HEK293 (cell line): ENCODE results near the gene SLC35G3.

ENCODE experiments used
- CTCF ChIA-PET: fragments of 350-600 bp; formaldehyde crosslinking; extraction: SDS; loops from one replicate; lab custom pipeline; 2021; ENCODE audit warnings: antibody characterized with exemption; lab: Yijun Ruan, JAX
- POLR2A ChIA-PET: fragments of 300-600 bp; formaldehyde crosslinking; extraction: SDS; loops from one replicate; lab custom pipeline; 2020; ENCODE audit warnings: antibody characterized with exemption, inconsistent platforms; lab: Yijun Ruan, JAX
- H3K27ac ChIP-seq: fragments of 200-500 bp; sonication (Bioruptor generic); 2 replicates; pipeline ENCODE4 v1.5.1; 2014; ENCODE audit warnings: low read depth, low read length, control low read depth, inconsistent platforms; ENCODE audit errors: extremely low read depth
- H3K36me3 ChIP-seq, 2 experiments: fragments of 200-500 bp in 1 of 2; sonication (Bioruptor generic) in 1 of 2; 1 replicate in 1 of 2; 2 replicates in 1 of 2; pipeline ENCODE4 v1.5.1; 2014 to 2017; ENCODE audit warnings: inconsistent platforms in 2 of 2, low read length in 2 of 2; ENCODE audit not compliant: control insufficient read depth in 2 of 2, insufficient read depth in 1 of 2
- H3K4me1 ChIP-seq: fragments of 200-500 bp; sonication (Bioruptor generic); 2 replicates; pipeline ENCODE4 v1.5.1; 2014; ENCODE audit warnings: mild to moderate bottlenecking, low read length, inconsistent platforms; ENCODE audit not compliant: control insufficient read depth, insufficient read depth
- H3K4me3 ChIP-seq: 2 replicates; pipeline ENCODE4 v1.5.1; 2011; ENCODE audit warnings: low read depth, mild to moderate bottlenecking, control low read depth, low read length, moderate library complexity
- H3K9me3 ChIP-seq: fragments of 200-500 bp; sonication (Bioruptor generic); 2 replicates; pipeline ENCODE4 v1.5.1; 2014; ENCODE audit warnings: low read depth, low read length, inconsistent platforms; ENCODE audit not compliant: control insufficient read depth, insufficient read depth
- HOXD13 ChIP-seq: sonication (generic); formaldehyde crosslinking; IDR thresholded peaks from 2 replicates; pipeline ENCODE4 v1.8.0; 2022; ENCODE audit warnings: missing genetic modification reagents, borderline replicate concordance
- PRDM4 ChIP-seq: fragments of 450-650 bp; formaldehyde crosslinking; IDR thresholded peaks from 2 replicates; pipeline ENCODE4 v1.5.1; 2017; ENCODE audit warnings: missing biosample characterization, missing genetic modification characterization
- REPIN1 ChIP-seq: fragments of 450-650 bp; formaldehyde crosslinking; IDR thresholded peaks from 2 replicates; pipeline ENCODE4 v1.5.1; 2017; ENCODE audit warnings: missing biosample characterization, missing genetic modification characterization, low read depth
- ZBTB11 ChIP-seq: fragments of 450-650 bp; formaldehyde crosslinking; conservative IDR thresholded peaks from 2 replicates; pipeline ENCODE4 v1.5.1; 2016; ENCODE audit warnings: low read depth, missing biosample characterization, missing genetic modification characterization
- ZBTB44 ChIP-seq: fragments of 450-650 bp; IDR thresholded peaks from 2 replicates; pipeline ENCODE4 v1.5.1; 2018; ENCODE audit warnings: missing biosample characterization, mild to moderate bottlenecking, missing genetic modification characterization
- ZBTB6 ChIP-seq: fragments of 450-650 bp; formaldehyde crosslinking; IDR thresholded peaks from 2 replicates; pipeline ENCODE4 v1.5.1; 2017; ENCODE audit warnings: missing biosample characterization, missing genetic modification characterization
- ZFP37 ChIP-seq: fragments of 450-650 bp; formaldehyde crosslinking; IDR thresholded peaks from 2 replicates; pipeline ENCODE4 v1.5.1; 2016; ENCODE audit warnings: missing biosample characterization, missing genetic modification characterization
- ZNF114 ChIP-seq: fragments of 450-650 bp; formaldehyde crosslinking; IDR thresholded peaks from 2 replicates; pipeline ENCODE4 v1.5.0; 2017; ENCODE audit warnings: missing biosample characterization, missing genetic modification characterization
- ZNF302 ChIP-seq: fragments of 450-650 bp; formaldehyde crosslinking; IDR thresholded peaks from 2 replicates; pipeline ENCODE4 v1.5.1; 2016; ENCODE audit warnings: missing biosample characterization, missing genetic modification characterization, low read depth
- ZNF707 ChIP-seq: fragments of 450-650 bp; formaldehyde crosslinking; IDR thresholded peaks from 2 replicates; pipeline ENCODE4 v1.5.1; 2016; ENCODE audit warnings: missing biosample characterization, missing genetic modification characterization
- ZNF747 ChIP-seq: fragments of 450-650 bp; formaldehyde crosslinking; IDR thresholded peaks from 2 replicates; pipeline ENCODE4 v1.5.1; 2016; ENCODE audit warnings: missing biosample characterization, missing genetic modification characterization
- ZNF776 ChIP-seq: fragments of 450-650 bp; formaldehyde crosslinking; IDR thresholded peaks from 2 replicates; pipeline ENCODE4 v1.5.0; 2017; ENCODE audit warnings: missing biosample characterization, missing genetic modification characterization, borderline replicate concordance
- ZNF792 ChIP-seq: fragments of 450-650 bp; formaldehyde crosslinking; IDR thresholded peaks from 2 replicates; pipeline ENCODE4 v1.5.1; 2016; ENCODE audit warnings: missing biosample characterization, missing genetic modification characterization
- TF ChIP-seq, protein P1 (sequence below): fragments of 450-650 bp; formaldehyde crosslinking; IDR thresholded peaks from 2 replicates; pipeline ENCODE4 v1.5.1; 2016; ENCODE audit warnings: missing biosample characterization, missing genetic modification characterization, low read depth
- TF ChIP-seq, protein P2 (sequence below): fragments of 450-650 bp; formaldehyde crosslinking; IDR thresholded peaks from 2 replicates; pipeline ENCODE4 v1.5.1; 2016; ENCODE audit warnings: missing biosample characterization, missing genetic modification characterization
- TF ChIP-seq, protein P3 (sequence below): fragments of 450-650 bp; formaldehyde crosslinking; IDR thresholded peaks from 2 replicates; pipeline ENCODE4 v1.5.1; 2016; ENCODE audit warnings: missing biosample characterization, missing genetic modification characterization, borderline replicate concordance

Gene SLC35G3

DNA sequence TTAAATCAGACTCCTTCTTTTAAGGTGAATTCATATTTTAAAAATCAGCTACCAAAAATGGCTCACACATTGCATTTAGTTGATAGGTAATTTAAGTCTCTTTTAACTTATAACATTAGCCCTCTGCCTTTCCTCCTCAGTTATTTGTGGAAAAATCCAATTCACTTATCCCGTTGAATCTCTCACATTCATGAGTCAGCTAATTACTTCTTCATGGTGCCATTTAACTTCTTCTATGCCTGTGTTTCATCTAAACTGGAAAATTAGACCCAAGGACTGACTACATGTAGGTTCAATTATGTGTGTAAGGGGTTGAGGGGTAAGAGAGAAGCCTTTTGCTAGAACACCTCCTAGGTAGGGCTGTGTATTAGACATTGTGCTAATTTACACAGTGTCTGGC lies 30.2 kb upstream of the SLC35G3 start:
- H3K4me3 ChIP-seq = no peak overlapping the region
- H3K4me1 ChIP-seq = no peaks in the 10 kb centered on the region
- H3K36me3 ChIP-seq = no peaks in the 10 kb centered on the region
- POLR2A ChIA-PET = no interaction called here
- no peak overlapping the region for H3K27ac ChIP-seq
- CTCF ChIA-PET = no interaction called here
- no peaks in the 10 kb centered on the region; the same call in 1 of the 2 replicates for H3K9me3 ChIP-seq
- TF ChIP-seq ZNF114 (tag by site-specific recombination) (no peak), ZBTB11 (tag by site-specific recombination) (no peak), ZNF792 (tag by site-specific recombination) (no peak), ZBTB6 (tag by site-specific recombination) (no peak), ZNF707 (tag by site-specific recombination) (no peak), ZFP37 (tag by site-specific recombination) (no peak), ZNF747 (tag by site-specific recombination) (no peak), ZBTB44 (tag by site-specific recombination) (no peak), ZNF302 (tag by site-specific recombination) (no peak), ZNF776 (tag by site-specific recombination) (no peak), HOXD13 (CRISPR knock-in tag) (no peak), REPIN1 (tag by site-specific recombination) (no peak), PRDM4 (no peak)
- TF ChIP-seq, protein P1, sequence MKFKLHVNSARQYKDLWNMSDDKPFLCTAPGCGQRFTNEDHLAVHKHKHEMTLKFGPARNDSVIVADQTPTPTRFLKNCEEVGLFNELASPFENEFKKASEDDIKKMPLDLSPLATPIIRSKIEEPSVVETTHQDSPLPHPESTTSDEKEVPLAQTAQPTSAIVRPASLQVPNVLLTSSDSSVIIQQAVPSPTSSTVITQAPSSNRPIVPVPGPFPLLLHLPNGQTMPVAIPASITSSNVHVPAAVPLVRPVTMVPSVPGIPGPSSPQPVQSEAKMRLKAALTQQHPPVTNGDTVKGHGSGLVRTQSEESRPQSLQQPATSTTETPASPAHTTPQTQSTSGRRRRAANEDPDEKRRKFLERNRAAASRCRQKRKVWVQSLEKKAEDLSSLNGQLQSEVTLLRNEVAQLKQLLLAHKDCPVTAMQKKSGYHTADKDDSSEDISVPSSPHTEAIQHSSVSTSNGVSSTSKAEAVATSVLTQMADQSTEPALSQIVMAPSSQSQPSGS (tag by site-specific recombination) = no peak
- TF ChIP-seq, protein P2, sequence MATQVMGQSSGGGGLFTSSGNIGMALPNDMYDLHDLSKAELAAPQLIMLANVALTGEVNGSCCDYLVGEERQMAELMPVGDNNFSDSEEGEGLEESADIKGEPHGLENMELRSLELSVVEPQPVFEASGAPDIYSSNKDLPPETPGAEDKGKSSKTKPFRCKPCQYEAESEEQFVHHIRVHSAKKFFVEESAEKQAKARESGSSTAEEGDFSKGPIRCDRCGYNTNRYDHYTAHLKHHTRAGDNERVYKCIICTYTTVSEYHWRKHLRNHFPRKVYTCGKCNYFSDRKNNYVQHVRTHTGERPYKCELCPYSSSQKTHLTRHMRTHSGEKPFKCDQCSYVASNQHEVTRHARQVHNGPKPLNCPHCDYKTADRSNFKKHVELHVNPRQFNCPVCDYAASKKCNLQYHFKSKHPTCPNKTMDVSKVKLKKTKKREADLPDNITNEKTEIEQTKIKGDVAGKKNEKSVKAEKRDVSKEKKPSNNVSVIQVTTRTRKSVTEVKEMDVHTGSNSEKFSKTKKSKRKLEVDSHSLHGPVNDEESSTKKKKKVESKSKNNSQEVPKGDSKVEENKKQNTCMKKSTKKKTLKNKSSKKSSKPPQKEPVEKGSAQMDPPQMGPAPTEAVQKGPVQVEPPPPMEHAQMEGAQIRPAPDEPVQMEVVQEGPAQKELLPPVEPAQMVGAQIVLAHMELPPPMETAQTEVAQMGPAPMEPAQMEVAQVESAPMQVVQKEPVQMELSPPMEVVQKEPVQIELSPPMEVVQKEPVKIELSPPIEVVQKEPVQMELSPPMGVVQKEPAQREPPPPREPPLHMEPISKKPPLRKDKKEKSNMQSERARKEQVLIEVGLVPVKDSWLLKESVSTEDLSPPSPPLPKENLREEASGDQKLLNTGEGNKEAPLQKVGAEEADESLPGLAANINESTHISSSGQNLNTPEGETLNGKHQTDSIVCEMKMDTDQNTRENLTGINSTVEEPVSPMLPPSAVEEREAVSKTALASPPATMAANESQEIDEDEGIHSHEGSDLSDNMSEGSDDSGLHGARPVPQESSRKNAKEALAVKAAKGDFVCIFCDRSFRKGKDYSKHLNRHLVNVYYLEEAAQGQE (tag by site-specific recombination) = no peak
- TF ChIP-seq, protein P3, sequence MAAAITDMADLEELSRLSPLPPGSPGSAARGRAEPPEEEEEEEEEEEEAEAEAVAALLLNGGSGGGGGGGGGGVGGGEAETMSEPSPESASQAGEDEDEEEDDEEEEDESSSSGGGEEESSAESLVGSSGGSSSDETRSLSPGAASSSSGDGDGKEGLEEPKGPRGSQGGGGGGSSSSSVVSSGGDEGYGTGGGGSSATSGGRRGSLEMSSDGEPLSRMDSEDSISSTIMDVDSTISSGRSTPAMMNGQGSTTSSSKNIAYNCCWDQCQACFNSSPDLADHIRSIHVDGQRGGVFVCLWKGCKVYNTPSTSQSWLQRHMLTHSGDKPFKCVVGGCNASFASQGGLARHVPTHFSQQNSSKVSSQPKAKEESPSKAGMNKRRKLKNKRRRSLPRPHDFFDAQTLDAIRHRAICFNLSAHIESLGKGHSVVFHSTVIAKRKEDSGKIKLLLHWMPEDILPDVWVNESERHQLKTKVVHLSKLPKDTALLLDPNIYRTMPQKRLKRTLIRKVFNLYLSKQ (tag by site-specific recombination) = no peak
- TF ChIP-seq, all 188 proteins: peak for 0
